PFSK-1 (cell line): ENCODE measurements around the gene ETFA.

Experiments used
- FOXP2 ChIP-seq: optimal IDR thresholded peaks from 2 replicates; pipeline ENCODE3; 2011; ENCODE audit warnings: borderline replicate concordance, control low read depth, inconsistent platforms; ENCODE audit not compliant: insufficient read depth; ENCODE audit errors: extremely low read length, extremely low read depth
- POLR2AphosphoS5 ChIP-seq: IDR thresholded peaks from 2 replicates; pipeline ENCODE4 v1.6.1; 2012; ENCODE audit warnings: low read depth, mild to moderate bottlenecking, control low read depth, low read length, moderate library complexity
- SIN3A ChIP-seq: IDR thresholded peaks from 2 replicates; pipeline ENCODE4 v1.6.1; 2012; ENCODE audit warnings: mild to moderate bottlenecking, low read length, moderate library complexity, borderline replicate concordance; ENCODE audit not compliant: insufficient read depth
- TAF1 ChIP-seq: IDR thresholded peaks from 2 replicates; pipeline ENCODE4 v1.6.1; 2012; ENCODE audit warnings: low read length, control low read depth, borderline replicate concordance; ENCODE audit not compliant: insufficient read depth
- TF ChIP-seq, protein P1 (sequence below), 2 experiments: IDR thresholded peaks; 2 replicates each; pipeline versions ENCODE4 v1.6.1 to v1.8.0; 2011 to 2012; ENCODE audit warnings: low read depth in 2 of 2, low read length in 2 of 2, control low read depth in 1 of 2, inconsistent platforms in 1 of 2, mild to moderate bottlenecking in 1 of 2, moderate library complexity in 1 of 2; ENCODE audit not compliant: insufficient read depth in 1 of 2

DNA sequence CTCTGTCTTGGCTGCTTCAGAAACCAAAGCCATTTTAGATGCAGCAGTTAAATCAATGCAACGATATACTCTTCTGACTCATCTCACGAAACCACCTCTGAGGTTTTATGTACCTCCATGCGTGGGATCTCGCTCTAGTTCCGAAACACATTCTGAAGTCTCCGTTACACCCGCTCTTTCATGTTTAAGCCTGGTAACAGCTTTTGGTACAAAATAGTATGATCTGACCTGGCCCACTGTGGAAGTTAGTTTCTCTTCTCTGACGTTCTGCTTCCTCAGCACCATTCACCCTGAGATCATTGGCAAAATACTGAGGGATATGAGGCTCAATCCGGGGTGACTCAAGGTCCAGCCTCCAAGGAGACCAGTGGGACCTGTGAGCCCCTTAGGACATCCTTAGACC lies 129.6 kb downstream of the ETFA start:
- no peak for TF ChIP-seq POLR2AphosphoS5
- TF ChIP-seq SIN3A: no peak
- no peak for TF ChIP-seq FOXP2
- no peak for TF ChIP-seq TAF1
- TF ChIP-seq, protein P1, sequence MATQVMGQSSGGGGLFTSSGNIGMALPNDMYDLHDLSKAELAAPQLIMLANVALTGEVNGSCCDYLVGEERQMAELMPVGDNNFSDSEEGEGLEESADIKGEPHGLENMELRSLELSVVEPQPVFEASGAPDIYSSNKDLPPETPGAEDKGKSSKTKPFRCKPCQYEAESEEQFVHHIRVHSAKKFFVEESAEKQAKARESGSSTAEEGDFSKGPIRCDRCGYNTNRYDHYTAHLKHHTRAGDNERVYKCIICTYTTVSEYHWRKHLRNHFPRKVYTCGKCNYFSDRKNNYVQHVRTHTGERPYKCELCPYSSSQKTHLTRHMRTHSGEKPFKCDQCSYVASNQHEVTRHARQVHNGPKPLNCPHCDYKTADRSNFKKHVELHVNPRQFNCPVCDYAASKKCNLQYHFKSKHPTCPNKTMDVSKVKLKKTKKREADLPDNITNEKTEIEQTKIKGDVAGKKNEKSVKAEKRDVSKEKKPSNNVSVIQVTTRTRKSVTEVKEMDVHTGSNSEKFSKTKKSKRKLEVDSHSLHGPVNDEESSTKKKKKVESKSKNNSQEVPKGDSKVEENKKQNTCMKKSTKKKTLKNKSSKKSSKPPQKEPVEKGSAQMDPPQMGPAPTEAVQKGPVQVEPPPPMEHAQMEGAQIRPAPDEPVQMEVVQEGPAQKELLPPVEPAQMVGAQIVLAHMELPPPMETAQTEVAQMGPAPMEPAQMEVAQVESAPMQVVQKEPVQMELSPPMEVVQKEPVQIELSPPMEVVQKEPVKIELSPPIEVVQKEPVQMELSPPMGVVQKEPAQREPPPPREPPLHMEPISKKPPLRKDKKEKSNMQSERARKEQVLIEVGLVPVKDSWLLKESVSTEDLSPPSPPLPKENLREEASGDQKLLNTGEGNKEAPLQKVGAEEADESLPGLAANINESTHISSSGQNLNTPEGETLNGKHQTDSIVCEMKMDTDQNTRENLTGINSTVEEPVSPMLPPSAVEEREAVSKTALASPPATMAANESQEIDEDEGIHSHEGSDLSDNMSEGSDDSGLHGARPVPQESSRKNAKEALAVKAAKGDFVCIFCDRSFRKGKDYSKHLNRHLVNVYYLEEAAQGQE (IDR thresholded peaks at IDR 0.05; ENCODE audit: insufficient read depth in 1 of 2, low read depth in 2 of 2, low read length in 2 of 2): no peak
